B cell (primary cell): ENCODE results near the gene EEFSEC. TPM values are rescaled to one million over a fixed set of nuclear protein-coding genes. Genes with fewer than 3 reads are reported as not detected.

ENCODE experiments used
- ATAC-seq: fragments of 200-7000 bp; cut with Tn5 transposase; one replicate; pipeline ENCODE4 v1.10.0; 2021; ENCODE audit warnings: low read depth, mild to moderate bottlenecking, moderate number of reproducible peaks, moderate library complexity
- CTCF ChIA-PET: fragments of 350-600 bp; sonication (Branson Sonifier 250); formaldehyde crosslinking; loops from one replicate; lab custom pipeline; 2021; ENCODE audit warnings: antibody characterized with exemption, inconsistent platforms; lab: Charles Lee
- POLR2A ChIA-PET: fragments of 350-600 bp; sonication (Branson Sonifier 250); formaldehyde crosslinking; loops from one replicate; lab custom pipeline; 2021; ENCODE audit warnings: antibody characterized with exemption; lab: Charles Lee
- DNase-seq: peaks from one replicate; pipeline ENCODE4 v3.0.0; 2013
- H2AFZ ChIP-seq: 2 replicates; pipeline ENCODE4 v1.6.1; 2012; ENCODE audit warnings: mild to moderate bottlenecking, low read depth, low read length; ENCODE audit not compliant: insufficient read depth, poor library complexity, severe bottlenecking
- H3K27ac ChIP-seq, 2 donors: 1 replicate in 1 of 2; 2 replicates in 1 of 2; pipeline ENCODE4 v1.5.1; 2012 to 2013; ENCODE audit warnings: low read length in 2 of 2, mild to moderate bottlenecking in 2 of 2, moderate library complexity in 1 of 2
- H3K27me3 ChIP-seq, 4 experiments: fragments of 200-600 bp in 1 of 4; sonication (generic) in 1 of 4; replicated peaks in 1 of 4; 1 replicate in 2 of 4; 2 replicates in 2 of 4; pipeline versions ENCODE4 v1.6.1 to v1.7.0; 2013 to 2016; ENCODE audit warnings: low read length in 3 of 4, mild to moderate bottlenecking in 2 of 4, mixed read lengths in 1 of 4, moderate library complexity in 1 of 4; ENCODE audit not compliant: insufficient read depth in 4 of 4, control insufficient read depth in 3 of 4; ENCODE audit errors: control extremely low read depth in 1 of 4
- H3K36me3 ChIP-seq, 2 experiments: replicated peaks in 1 of 2; 1 replicate in 1 of 2; 2 replicates in 1 of 2; pipeline versions ENCODE4 v1.6.1 to v1.7.1; 2013; ENCODE audit warnings: low read length in 1 of 2; ENCODE audit not compliant: insufficient read depth in 2 of 2, control insufficient read depth in 1 of 2; ENCODE audit errors: control extremely low read depth in 1 of 2, extremely low read depth in 1 of 2
- H3K4me1 ChIP-seq, 2 donors: fragments of 200-600 bp in 1 of 2; sonication (generic) in 1 of 2; 1 replicate in 1 of 2; 2 replicates in 1 of 2; pipeline versions ENCODE4 v1.5.1 to v1.6.1; 2013 to 2017; ENCODE audit warnings: low read length in 2 of 2; ENCODE audit not compliant: control insufficient read depth in 2 of 2, insufficient read depth in 2 of 2
- H3K4me2 ChIP-seq: replicated peaks from 2 replicates; pipeline ENCODE3; 2012; ENCODE audit warnings: mild to moderate bottlenecking, low read depth, low read length; ENCODE audit not compliant: poor library complexity, severe bottlenecking
- H3K4me3 ChIP-seq, 5 experiments: fragments of 200-600 bp in 1 of 5; sonication (generic) in 1 of 5; 1 replicate in 3 of 5; 2 replicates in 2 of 5; pipeline versions ENCODE4 v1.5.1 to v1.7.0; 2011 to 2016; ENCODE audit warnings: low read length in 4 of 5, mild to moderate bottlenecking in 4 of 5, low read depth in 2 of 5, control low read depth in 1 of 5, moderate library complexity in 1 of 5; ENCODE audit not compliant: insufficient read depth in 1 of 5; ENCODE audit errors: control extremely low read depth in 1 of 5, extremely low read depth in 1 of 5
- H3K79me2 ChIP-seq: fragments of 200-600 bp; sonication (generic); one replicate; pipeline ENCODE4 v1.6.0; 2016; ENCODE audit warnings: low read length; ENCODE audit not compliant: control insufficient read depth, insufficient read depth
- H3K9ac ChIP-seq: fragments of 200-600 bp; sonication (generic); 2 replicates; pipeline ENCODE4 v1.6.1; 2017; ENCODE audit warnings: mild to moderate bottlenecking, low read length, moderate library complexity
- H3K9me3 ChIP-seq, 3 donors: one replicate each; pipeline versions ENCODE4 v1.6.1 to v1.7.1; 2013; ENCODE audit warnings: low read length in 2 of 3; ENCODE audit not compliant: control insufficient read depth in 2 of 3, insufficient read depth in 1 of 3; ENCODE audit errors: control extremely low read depth in 1 of 3
- H4K20me1 ChIP-seq: 2 replicates; pipeline ENCODE4 v1.6.0; 2012; ENCODE audit warnings: mild to moderate bottlenecking, low read length; ENCODE audit not compliant: insufficient read depth, control insufficient read depth, poor library complexity, severe bottlenecking
- H3K27ac Mint-ChIP-seq: one replicate; pipeline ENCODE4 v1.8.0; 2021; ENCODE audit warnings: mixed read lengths
- H3K27me3 Mint-ChIP-seq: one replicate; pipeline ENCODE4 v1.8.0; 2021; ENCODE audit warnings: mixed read lengths
- H3K4me1 Mint-ChIP-seq: one replicate; pipeline ENCODE4 v1.8.0; 2021; ENCODE audit warnings: mixed read lengths
- H3K4me3 Mint-ChIP-seq: one replicate; pipeline ENCODE4 v1.8.0; 2021; ENCODE audit warnings: mixed read lengths
- H3K9me3 Mint-ChIP-seq: one replicate; pipeline ENCODE4 v1.8.0; 2022; ENCODE audit warnings: mixed read lengths; ENCODE audit not compliant: insufficient read depth
- EZH2 ChIP-seq: IDR thresholded peaks from 2 replicates; pipeline ENCODE4 v1.6.1; 2012; ENCODE audit warnings: borderline replicate concordance, low read depth, mild to moderate bottlenecking, moderate library complexity, low read length; ENCODE audit not compliant: insufficient read depth, poor library complexity, severe bottlenecking
- WGBS: methylation state at CpG from one replicate; pipeline ENCODE4 v1.1.5; 2013; ENCODE audit warnings: missing lambda C conversion rate; ENCODE audit not compliant: insufficient coverage; 5-methylcytosine and 5-hydroxymethylcytosine counted together
- intact Hi-C: fragments of 100-400 bp; cut with micrococcal nuclease; formaldehyde crosslinking; loops from one replicate; pipeline ENCODE4 v1.10.0; 2022
- polyA plus RNA-seq: library from polyadenylated mRNA; depleted of rRNA; stranded (reverse); fragments of >200 nt; gene quantifications from 2 replicates; pipeline ENCODE4 v1.2.3, GENCODE V29; 2012
- total RNA-seq, 2 donors: library from RNA; stranded (reverse); fragments of 120-200 nt in 1 of 2; gene quantifications; 1 replicate in 1 of 2; 2 replicates in 1 of 2; pipeline versions ENCODE4 v1.2.3 to v1.2.4, GENCODE V29; 2013 to 2022
- TF ChIP-seq, protein P1 (sequence below): fragments of 200-600 bp; IDR thresholded peaks from one replicate; pipeline ENCODE4 v1.8.0; 2022; ENCODE audit warnings: antibody characterized with exemption, mild to moderate bottlenecking

The EEFSEC gene
- total and polyA plus RNA-seq, 2 donors (not counting 1 experiment from before 2014, with no cell fraction given): 17.9 to 18.4 TPM

DNA sequence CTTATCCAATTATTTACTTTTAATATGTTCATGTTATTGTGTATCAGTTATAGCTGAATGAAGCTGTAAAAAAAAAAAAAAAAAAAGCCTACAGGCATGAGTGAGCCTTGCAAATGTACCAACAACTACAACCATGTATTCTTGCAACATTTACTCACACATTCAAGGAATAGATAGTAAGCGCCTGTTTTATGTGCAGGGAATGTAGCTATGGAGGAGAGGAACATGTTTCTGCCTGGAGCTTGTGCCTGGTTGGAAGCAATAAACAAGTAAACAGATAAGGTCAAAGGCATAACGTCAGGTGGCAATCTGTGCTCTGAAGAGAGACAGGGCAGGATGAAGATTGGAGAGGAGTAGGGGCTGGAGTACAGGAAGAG lies 202.2 kb downstream of the EEFSEC start:
- no peaks in the 10 kb centered on the region for H3K27me3 ChIP-seq
- no peaks in the 10 kb centered on the region for H3K9me3 ChIP-seq
- ChIA-PET POLR2A (no interaction called here), CTCF (no interaction called here)
- no peak overlapping the region for H3K27ac ChIP-seq
- H3K4me2 ChIP-seq: no peak overlapping the region
- H3K4me3 ChIP-seq: no peak overlapping the region
- Mint-ChIP-seq H3K9me3 (no peaks in the 10 kb centered on the region), H3K4me1 (no peaks in the 10 kb centered on the region), H3K27me3 (no peaks in the 10 kb centered on the region), H3K27ac (no peak overlapping the region), H3K4me3 (no peak overlapping the region)
- ATAC-seq: no peak
- no peak for TF ChIP-seq EZH2
- TF ChIP-seq, protein P1, sequence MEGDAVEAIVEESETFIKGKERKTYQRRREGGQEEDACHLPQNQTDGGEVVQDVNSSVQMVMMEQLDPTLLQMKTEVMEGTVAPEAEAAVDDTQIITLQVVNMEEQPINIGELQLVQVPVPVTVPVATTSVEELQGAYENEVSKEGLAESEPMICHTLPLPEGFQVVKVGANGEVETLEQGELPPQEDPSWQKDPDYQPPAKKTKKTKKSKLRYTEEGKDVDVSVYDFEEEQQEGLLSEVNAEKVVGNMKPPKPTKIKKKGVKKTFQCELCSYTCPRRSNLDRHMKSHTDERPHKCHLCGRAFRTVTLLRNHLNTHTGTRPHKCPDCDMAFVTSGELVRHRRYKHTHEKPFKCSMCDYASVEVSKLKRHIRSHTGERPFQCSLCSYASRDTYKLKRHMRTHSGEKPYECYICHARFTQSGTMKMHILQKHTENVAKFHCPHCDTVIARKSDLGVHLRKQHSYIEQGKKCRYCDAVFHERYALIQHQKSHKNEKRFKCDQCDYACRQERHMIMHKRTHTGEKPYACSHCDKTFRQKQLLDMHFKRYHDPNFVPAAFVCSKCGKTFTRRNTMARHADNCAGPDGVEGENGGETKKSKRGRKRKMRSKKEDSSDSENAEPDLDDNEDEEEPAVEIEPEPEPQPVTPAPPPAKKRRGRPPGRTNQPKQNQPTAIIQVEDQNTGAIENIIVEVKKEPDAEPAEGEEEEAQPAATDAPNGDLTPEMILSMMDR: no peak
- intact Hi-C loops: no loop called here
- no peak overlapping the region for H3K9ac ChIP-seq
- no peaks in the 10 kb centered on the region for H4K20me1 ChIP-seq
- 83% methylated on average over 1 of the region's 2 CpGs for WGBS
- DNase-seq: no peak
- no peaks in the 10 kb centered on the region for H3K79me2 ChIP-seq
- H2AFZ ChIP-seq: no peak overlapping the region
- H3K4me1 ChIP-seq: no peaks in the 10 kb centered on the region
- peaks cover 0 to 33% of the 10 kb centered on the region in 2 experiments for H3K36me3 ChIP-seq

DNA sequence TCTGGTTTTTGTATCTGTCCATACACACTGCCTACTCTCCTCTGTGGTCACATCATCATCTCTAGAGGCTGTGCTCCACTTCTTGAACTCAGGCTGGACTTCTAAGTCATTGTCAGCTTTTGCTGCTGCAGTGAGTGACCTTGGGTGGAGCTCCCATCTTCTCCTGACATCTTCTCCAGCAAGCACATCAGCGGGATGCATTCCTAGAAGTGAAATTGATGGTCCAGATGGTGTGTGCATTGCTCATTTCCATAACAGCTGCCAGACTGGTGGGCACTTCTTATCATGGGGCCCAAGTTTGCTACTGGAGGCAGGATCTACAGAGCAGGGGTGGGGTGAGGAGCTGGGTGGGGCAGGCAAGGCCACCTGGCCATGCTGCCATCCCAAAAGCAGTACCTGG lies 203.5 kb downstream of the EEFSEC start:
- Histone ChIP-seq H2AFZ (no peak overlapping the region), H3K27ac (no peak overlapping the region), H3K4me3 (no peak overlapping the region), H3K27me3 (no peaks in the 10 kb centered on the region), H4K20me1 (no peaks in the 10 kb centered on the region), H3K9me3 (no peaks in the 10 kb centered on the region), H3K4me1 (no peaks in the 10 kb centered on the region), H3K79me2 (no peaks in the 10 kb centered on the region), H3K4me2 (no peak overlapping the region), H3K36me3 (peaks cover 0 to 22% of the 10 kb centered on the region in 2 experiments), H3K9ac (no peak overlapping the region)
- CTCF ChIA-PET: no interaction called here
- H3K27me3 Mint-ChIP-seq: no peaks in the 10 kb centered on the region
- ATAC-seq (no peak), DNase-seq (no peak)
- H3K9me3 Mint-ChIP-seq: no peaks in the 10 kb centered on the region
- no peak overlapping the region for H3K27ac Mint-ChIP-seq
- POLR2A ChIA-PET: no interaction called here
- no peaks in the 10 kb centered on the region for H3K4me1 Mint-ChIP-seq
- H3K4me3 Mint-ChIP-seq: no peak overlapping the region
- no CpG with 5 or more reads among the region's 1 CpG for WGBS
- TF ChIP-seq EZH2: no peak
- TF ChIP-seq, protein P1: no peak
- intact Hi-C loops: no loop called here
